GM12873 (cell line): Measurements from ENCODE around the gene PTCD1.

Experiments used
- TF ChIP-seq, protein P1 (sequence below): IDR thresholded peaks from 2 replicates; pipeline ENCODE4 v1.5.1; 2012; ENCODE audit warnings: low read depth, mild to moderate bottlenecking, moderate library complexity, low read length, control low read depth; ENCODE audit not compliant: insufficient read depth; ENCODE audit errors: missing control alignments

PTCD1 gene

DNA sequence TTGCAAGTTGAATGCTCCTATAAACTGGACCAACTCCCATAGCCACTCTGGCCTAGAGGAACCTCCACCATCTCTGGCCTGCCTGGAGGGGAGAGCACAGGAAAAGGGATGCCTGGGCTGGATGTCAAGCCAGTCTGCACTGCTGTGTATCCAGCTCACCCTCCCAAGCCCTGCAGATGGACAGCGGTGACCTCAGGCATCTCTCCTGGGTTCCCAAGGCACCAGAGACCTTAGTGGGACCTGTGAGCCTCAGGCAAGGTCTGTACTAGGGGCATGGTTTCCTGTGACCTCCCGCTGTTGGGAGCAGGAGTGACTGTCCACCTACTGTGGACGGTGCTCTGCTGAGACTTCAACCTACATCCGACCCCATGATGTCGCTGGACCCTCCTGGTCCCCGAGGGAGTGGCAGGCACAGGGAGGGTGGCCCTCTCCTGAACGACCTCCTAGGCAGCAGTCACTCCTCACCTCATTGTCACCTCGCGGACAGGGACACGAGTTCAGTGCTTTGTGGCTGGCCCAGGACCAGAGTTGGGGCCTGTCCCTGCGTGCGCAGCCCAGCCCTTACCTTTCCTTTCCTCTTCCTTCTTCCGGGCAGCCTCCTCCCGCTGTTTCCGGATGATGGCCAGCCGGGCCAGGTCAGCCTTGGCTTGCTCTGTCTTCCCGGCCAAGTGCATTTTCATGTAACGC is 41.2 kb downstream of the PTCD1 start:
- TF ChIP-seq, protein P1, sequence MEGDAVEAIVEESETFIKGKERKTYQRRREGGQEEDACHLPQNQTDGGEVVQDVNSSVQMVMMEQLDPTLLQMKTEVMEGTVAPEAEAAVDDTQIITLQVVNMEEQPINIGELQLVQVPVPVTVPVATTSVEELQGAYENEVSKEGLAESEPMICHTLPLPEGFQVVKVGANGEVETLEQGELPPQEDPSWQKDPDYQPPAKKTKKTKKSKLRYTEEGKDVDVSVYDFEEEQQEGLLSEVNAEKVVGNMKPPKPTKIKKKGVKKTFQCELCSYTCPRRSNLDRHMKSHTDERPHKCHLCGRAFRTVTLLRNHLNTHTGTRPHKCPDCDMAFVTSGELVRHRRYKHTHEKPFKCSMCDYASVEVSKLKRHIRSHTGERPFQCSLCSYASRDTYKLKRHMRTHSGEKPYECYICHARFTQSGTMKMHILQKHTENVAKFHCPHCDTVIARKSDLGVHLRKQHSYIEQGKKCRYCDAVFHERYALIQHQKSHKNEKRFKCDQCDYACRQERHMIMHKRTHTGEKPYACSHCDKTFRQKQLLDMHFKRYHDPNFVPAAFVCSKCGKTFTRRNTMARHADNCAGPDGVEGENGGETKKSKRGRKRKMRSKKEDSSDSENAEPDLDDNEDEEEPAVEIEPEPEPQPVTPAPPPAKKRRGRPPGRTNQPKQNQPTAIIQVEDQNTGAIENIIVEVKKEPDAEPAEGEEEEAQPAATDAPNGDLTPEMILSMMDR, result no peak

DNA sequence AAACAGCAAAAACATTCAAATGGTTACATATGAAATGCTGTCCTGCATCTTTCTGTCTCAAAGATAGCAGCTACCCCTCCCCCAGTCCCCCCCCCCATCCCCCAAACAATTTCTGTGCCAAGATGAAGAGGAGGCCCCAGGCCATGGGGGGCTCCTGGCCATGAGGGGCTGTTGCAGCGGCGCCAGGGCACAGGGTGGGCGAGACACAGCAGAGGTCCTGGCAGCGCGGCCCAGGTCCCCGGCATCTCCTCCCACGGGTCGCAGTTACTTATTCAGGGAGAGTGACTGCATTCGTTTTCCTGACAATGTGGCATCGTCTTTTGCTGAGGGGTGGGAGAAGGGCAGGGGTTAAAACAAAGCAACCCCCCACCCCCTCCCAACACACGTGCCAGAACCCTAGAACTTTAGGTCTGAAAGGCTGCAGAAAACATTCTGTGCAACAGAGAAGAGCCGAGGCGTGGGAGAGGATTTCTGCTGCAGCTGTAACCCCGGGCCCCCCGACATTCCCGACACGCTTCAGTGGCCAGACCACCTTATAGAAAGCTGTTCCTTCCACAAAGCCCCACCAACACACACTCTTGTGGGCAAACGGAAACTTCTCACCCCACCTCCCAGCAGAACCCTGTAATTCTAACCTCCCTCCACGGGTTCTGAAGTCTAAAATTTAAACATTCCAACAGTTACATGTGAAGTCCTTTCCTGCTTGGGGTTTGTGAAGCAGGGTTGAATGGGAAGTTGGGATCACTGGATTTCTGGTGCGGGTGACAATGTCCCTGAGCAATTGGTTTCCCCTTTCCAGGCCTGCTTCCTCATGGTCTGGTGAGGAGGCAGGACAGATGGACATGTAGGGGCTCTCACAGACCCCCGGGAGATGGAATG is 41.9 kb downstream of the PTCD1 start:
- TF ChIP-seq, protein P1, result no peak

DNA sequence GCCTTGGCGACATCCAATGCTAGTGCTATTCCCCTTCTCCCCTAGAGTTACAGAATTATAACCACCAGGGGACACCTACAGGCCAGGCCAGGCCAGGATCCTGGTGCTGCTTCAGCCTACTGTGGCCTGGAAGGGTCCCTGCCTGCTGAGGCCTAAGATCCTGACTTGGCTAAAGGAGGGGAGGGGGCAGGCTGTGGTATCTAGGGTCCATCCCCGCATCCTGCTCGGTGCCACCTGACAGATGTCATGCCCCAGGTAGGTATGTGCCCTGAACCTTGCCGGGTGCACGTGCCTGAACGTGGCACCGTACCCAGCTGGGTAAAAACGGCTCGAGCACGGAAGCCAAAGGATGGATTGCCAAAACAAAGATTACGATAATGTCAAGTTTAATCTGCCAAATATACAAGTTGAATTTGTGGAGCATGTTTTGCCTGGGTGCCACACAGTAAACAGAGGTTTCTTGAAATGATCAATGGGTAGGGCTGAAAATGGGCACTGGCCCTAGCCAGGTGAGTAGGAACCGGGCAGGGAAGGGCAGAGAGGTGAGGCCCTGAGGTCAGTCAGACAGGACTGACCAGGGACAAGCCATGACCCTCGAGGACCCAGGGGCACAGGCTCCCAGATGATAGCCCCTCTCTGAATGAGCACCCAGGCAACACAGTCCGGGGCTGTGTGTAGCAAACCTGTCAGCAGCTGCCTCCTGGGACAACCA is 42.8 kb downstream of the PTCD1 start:
- TF ChIP-seq, protein P1, result no peak

DNA sequence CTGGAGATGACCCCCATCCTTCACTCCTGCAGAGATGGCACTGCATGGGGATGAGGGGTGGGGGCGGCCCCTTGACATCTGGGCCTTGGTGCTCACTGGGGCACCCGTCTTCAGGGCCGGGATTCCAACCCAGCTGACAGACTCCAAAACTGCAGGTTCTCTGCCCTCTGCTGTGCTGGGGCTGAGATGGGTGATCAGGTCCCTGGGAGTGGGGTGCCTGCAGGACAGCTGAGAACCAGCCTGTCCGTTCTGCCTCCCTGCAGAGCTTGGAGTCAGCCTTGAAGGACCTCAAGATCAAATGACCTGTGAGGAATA is 44.5 kb downstream of the PTCD1 start:
- TF ChIP-seq, protein P1, result no peak

DNA sequence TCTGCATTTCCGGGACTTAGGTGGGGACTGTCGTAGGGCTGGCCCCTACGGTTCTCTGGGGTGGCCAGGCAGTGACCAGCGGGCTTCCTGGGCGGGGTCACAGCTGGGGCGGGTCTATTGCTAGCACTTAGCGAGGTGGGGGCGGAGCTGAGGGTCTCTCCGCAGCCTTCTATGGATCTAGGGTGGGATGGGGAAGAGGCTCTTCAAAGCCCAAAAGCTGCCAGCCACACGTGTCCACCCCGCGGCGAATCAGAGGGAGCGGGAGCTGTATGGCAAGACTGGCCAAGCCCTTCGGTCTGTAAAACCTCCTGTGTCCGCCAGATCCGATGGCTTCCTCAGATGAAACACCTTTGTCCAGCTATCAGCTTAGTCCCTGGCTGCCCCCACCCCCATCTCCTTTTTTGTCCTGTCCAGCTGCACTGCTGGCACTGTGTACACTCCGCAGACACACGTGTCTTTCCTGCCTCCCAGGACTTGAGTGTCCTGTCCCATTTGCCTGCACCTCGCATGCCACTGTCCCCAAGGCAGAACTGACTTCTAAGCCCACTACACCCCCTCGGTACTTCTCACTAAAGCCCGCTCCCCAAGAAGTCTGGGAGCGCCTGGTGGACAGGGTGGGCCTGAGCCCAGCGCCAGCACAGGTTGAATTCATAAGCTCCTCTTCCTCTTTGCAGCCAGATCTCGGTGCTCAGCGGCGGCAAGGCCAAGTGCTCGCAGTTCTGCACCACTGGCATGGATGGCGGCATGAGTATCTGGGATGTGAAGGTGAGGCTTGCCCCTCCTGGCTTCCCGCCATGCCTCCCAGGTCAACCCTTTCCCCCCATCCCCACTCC is 45.0 kb downstream of the PTCD1 start:
- TF ChIP-seq, protein P1, result no peak

DNA sequence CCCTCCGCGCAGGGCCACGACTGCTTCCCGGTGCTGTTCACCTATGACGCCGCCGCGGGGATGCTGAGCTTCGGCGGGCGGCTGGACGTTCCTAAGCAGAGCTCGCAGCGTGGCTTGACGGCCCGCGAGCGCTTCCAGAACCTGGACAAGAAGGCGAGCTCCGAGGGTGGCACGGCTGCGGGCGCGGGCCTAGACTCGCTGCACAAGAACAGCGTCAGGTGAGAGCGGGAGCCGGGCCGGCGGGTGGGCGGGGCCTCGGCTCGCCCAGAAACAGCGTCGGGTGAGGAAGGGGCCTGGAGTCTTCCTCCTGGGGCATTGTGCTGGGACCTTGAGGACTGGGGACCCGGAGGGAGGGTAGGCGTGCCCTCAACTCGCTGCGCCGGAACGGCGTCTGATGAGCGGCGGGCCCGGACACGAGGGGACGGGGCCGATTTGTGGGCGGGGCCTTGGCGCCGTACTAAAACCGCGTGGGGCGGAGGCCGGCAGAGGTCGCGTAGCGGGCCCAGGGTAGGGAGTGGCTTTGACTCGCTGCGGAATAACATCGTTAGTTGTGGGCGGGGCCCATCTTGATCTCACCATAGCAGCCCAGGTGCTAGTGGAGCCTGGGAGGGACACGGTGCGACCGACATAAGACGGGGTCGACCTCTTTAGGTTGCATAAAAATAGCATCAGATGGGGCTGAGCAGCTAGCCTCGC is 45.8 kb downstream of the PTCD1 start:
- TF ChIP-seq, protein P1, result no peak
